ENCODE measurements around the gene NCBP3.

GRCh38 chr17:3788200-3788599 lies 57.8 kb downstream of the NCBP3 start:
- TF ChIP-seq TAF1 (IDR thresholded peaks at IDR 0.05; ENCODE audit: low read depth, low read length) (no peak), POLR2A (IDR thresholded peaks at IDR 0.05; ENCODE audit: low read depth, low read length) (no peak), POLR2AphosphoS5 (IDR thresholded peaks at IDR 0.05; ENCODE audit: low read depth, low read length) (no peak)
